Astrocyte of the cerebellum (primary cell): ENCODE results near the gene SLCO2A1.
A peak's percentile ranks its signal among the peaks of the same experiment; 100 is the strongest.

Experiments used
- DNase-seq: peaks from one replicate; pipeline ENCODE4 v3.0.0-alpha.2; 2011; ENCODE audit warnings: low read depth
- H3K4me3 ChIP-seq: 2 replicates; pipeline ENCODE4 v1.5.1; 2011; ENCODE audit warnings: mild to moderate bottlenecking, low read depth, low read length, moderate library complexity
- in situ Hi-C: cut with HindIII; loops from 2 replicates; pipeline ENCODE4 v1.10.0; 2017; ENCODE audit warnings: low sequenced_read_pairs
- TF ChIP-seq, protein P1 (sequence below): IDR thresholded peaks from 2 replicates; pipeline ENCODE4 v1.5.1; 2012; ENCODE audit warnings: low read length, low read depth, moderate library complexity, mild to moderate bottlenecking; ENCODE audit errors: missing control alignments

Gene SLCO2A1

DNA sequence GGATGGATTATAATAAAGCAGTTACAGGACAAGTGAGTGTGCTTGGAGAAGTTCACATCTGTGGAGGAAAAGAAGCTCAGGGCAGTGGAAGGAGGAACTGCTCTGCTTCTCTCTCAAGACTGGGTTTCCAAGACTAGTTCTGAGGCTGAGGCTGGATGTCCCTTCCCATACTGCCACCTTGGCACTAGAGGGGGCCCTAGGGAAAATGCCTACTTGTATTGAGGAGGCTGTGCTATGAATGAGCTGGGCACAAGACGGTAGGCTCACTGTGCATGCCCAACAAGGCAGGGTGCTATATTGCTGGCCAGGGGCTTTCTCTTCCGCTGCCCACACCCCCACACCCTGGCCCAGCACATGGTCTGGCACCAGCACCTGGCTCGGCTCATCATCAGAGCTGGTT lies 65.2 kb downstream of the SLCO2A1 start:
- no peak for DNase-seq
- in situ Hi-C loops, result no loop called here
- no peak overlapping the region for H3K4me3 ChIP-seq
- TF ChIP-seq, protein P1, sequence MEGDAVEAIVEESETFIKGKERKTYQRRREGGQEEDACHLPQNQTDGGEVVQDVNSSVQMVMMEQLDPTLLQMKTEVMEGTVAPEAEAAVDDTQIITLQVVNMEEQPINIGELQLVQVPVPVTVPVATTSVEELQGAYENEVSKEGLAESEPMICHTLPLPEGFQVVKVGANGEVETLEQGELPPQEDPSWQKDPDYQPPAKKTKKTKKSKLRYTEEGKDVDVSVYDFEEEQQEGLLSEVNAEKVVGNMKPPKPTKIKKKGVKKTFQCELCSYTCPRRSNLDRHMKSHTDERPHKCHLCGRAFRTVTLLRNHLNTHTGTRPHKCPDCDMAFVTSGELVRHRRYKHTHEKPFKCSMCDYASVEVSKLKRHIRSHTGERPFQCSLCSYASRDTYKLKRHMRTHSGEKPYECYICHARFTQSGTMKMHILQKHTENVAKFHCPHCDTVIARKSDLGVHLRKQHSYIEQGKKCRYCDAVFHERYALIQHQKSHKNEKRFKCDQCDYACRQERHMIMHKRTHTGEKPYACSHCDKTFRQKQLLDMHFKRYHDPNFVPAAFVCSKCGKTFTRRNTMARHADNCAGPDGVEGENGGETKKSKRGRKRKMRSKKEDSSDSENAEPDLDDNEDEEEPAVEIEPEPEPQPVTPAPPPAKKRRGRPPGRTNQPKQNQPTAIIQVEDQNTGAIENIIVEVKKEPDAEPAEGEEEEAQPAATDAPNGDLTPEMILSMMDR, result no peak

- TF ChIP-seq, protein P1, result no peak
- DNase-seq, result no peak
- in situ Hi-C loops, result no loop called here
- no peak overlapping the region for H3K4me3 ChIP-seq
Measured at GRCh38 chr3:133963657-133964396, 65.9 kb downstream of the SLCO2A1 start.

GRCh38 chr3:133962849-133963248 lies 66.9 kb downstream of the SLCO2A1 start:
- TF ChIP-seq, protein P1, result peak; percentile 8
- peak; percentile 36 for DNase-seq
- in situ Hi-C loops, result no loop called here
- H3K4me3 ChIP-seq, result no peak overlapping the region

DNA sequence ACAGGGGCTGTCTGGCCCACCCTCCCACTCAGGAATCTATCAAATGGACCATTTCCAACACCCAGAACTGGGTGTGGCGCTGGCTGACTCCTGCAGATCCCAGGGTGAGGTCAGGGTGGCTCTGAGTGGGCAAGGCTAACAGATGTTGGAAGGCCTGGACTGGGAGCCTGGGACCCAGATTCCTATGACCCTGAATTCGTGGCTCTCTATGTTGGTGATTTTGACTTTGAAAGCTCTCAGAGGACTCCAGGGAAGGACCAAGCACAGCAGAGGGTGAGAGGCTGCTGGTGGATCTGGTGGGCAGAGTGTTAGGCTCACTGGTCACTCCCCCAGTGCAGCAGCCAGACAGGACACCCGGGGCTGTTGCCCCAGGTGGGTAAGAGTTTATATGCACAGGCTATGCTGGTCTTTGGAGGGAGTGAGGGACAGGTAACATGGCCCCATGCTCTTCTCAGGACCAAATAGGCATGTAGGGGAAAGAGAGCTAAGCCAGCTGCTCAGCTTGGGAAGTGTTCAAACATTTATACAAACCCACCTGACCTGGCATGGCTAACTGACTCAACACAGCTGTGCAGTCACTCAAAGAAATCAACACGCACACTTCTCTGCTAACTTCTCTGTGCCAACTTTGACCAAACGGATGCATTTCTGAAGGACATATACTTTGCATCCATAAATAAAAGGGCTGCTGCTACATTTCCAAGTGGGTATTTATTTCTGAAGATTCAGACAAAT lies 71.5 kb downstream of the SLCO2A1 start:
- in situ Hi-C loops, result no loop called here
- DNase-seq, result no peak
- H3K4me3 ChIP-seq, result no peak overlapping the region
- TF ChIP-seq, protein P1, result no peak

DNA sequence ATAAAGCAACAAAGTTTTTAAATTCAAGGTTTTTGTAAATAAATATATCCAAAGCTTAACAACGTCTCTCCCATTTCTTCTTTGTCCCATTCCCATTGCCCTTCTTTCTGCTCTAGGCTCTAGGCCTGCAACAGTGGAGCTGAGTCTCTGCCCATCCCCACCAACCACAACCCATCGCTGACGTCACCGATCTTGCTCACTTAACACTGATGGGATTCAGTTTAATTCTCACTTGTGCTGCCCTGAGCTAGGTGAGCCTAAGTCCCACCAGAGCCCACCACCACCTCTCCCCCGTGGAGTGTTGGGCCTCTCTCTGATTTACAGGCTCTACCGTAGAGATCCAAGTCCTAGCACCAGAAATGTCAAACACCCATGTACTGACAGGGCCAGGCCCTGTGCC lies 72.7 kb downstream of the SLCO2A1 start:
- no peak overlapping the region for H3K4me3 ChIP-seq
- DNase-seq, result no peak
- in situ Hi-C loops, result no loop called here
- TF ChIP-seq, protein P1, result no peak

GRCh38 chr3:133956353-133956752 lies 73.4 kb downstream of the SLCO2A1 start:
- in situ Hi-C loops, result no loop called here
- H3K4me3 ChIP-seq, result no peak overlapping the region
- DNase-seq, result no peak
- TF ChIP-seq, protein P1, result no peak
